ENCODE data around the gene CD177. TPM values are rescaled to one million over a fixed set of nuclear protein-coding genes. Genes with fewer than 3 reads are reported as not detected.

The CD177 gene
- 29.0 TPM for total RNA-seq

DNA sequence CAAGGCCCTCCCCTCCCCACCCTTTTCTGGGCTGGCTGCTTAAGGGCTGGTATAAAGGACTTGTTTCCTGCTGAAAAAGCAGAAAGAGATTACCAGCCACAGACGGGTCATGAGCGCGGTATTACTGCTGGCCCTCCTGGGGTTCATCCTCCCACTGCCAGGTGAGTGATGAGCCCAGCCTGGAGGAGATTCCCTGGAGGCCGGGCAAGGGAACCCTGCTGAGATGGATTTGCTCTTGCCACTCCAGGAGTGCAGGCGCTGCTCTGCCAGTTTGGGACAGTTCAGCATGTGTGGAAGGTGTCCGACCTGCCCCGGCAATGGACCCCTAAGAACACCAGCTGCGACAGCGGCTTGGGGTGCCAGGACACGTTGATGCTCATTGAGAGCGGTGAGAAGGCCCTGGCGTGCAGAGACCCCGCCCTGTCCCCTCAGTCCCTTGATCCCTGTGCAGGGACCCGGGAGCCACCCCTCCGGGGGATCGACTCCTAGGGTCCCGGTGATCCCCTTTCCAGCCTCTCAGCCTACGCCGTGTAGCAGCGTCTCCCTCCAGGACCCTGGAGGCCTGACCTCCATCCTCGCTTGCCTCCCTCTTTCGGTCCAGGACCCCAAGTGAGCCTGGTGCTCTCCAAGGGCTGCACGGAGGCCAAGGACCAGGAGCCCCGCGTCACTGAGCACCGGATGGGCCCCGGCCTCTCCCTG, at the start of gene CD177:
CD177 (plus strand) TSS at position 81 of the 699 bp plus-strand sequence; CDS start at position 110, 29 bp downstream.

Other genes with a start within 250 kb of the CD177 start
- gene PSG5, start 167.2 kb upstream of the CD177 start, total RNA-seq: not detected
- not detected for gene PSG4, start 148.0 kb upstream of the CD177 start, total RNA-seq
- gene PSG9, start 84.2 kb upstream of the CD177 start, total RNA-seq: not detected
- not detected for gene TEX101, start 61.2 kb downstream of the CD177 start, total RNA-seq
- 0.70 TPM for gene LYPD3, start 111.9 kb downstream of the CD177 start, total RNA-seq
- 22.1 TPM for gene PHLDB3, start 151.1 kb downstream of the CD177 start, total RNA-seq
- gene ETHE1, start 173.5 kb downstream of the CD177 start, total RNA-seq: 28.1 TPM
- 1.8 TPM for gene ZNF575, start 179.5 kb downstream of the CD177 start, total RNA-seq
- 22.9 TPM for gene XRCC1, start 221.8 kb downstream of the CD177 start, total RNA-seq
- gene PINLYP, start 222.1 kb downstream of the CD177 start, total RNA-seq: 9.5 TPM
- 33.1 TPM for gene IRGQ, start 242.4 kb downstream of the CD177 start, total RNA-seq
- 9.4 TPM for gene ZNF576, start 242.9 kb downstream of the CD177 start, total RNA-seq

Data from metanephros (tissue), 1 donor.